ENCODE results near the gene IGHMBP2.

IGHMBP2 gene

GRCh38 chr11:68956142-68956541, 52.5 kb downstream of the IGHMBP2 start:
- no peaks in the 10 kb centered on the region for H4K20me1 ChIP-seq (ENCODE audit: insufficient read depth, low read length)
- H3K79me2 ChIP-seq (ENCODE audit: insufficient read depth, low read length), result no peaks in the 10 kb centered on the region
- H3F3A ChIP-seq (ENCODE audit: insufficient read depth, low read length), result no peaks in the 10 kb centered on the region
- no peak overlapping the region for H2AFZ ChIP-seq (ENCODE audit: low read length)
- H3K4me1 ChIP-seq (ENCODE audit: insufficient read depth, low read length, severe bottlenecking), result peaks cover 7% of the 10 kb centered on the region
- H3K27ac ChIP-seq (ENCODE audit: low read depth, low read length, poor library complexity, severe bottlenecking), result no peak overlapping the region
- H3K4me2 ChIP-seq (ENCODE audit: low read length), result no peak overlapping the region
- H3K9ac ChIP-seq (ENCODE audit: low read length), result no peak overlapping the region
- no peak for TF ChIP-seq EZH2 (IDR thresholded peaks at IDR 0.05; ENCODE audit: borderline replicate concordance, low read length)
- TF ChIP-seq, protein P1, sequence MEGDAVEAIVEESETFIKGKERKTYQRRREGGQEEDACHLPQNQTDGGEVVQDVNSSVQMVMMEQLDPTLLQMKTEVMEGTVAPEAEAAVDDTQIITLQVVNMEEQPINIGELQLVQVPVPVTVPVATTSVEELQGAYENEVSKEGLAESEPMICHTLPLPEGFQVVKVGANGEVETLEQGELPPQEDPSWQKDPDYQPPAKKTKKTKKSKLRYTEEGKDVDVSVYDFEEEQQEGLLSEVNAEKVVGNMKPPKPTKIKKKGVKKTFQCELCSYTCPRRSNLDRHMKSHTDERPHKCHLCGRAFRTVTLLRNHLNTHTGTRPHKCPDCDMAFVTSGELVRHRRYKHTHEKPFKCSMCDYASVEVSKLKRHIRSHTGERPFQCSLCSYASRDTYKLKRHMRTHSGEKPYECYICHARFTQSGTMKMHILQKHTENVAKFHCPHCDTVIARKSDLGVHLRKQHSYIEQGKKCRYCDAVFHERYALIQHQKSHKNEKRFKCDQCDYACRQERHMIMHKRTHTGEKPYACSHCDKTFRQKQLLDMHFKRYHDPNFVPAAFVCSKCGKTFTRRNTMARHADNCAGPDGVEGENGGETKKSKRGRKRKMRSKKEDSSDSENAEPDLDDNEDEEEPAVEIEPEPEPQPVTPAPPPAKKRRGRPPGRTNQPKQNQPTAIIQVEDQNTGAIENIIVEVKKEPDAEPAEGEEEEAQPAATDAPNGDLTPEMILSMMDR (IDR thresholded peaks at IDR 0.05; ENCODE audit: low read length), result peak; percentile 53
- no peaks in the 10 kb centered on the region for H3K9me2 ChIP-seq (ENCODE audit: low read depth, low read length)
- H3K9me3 ChIP-seq (ENCODE audit: low read length), result no peaks in the 10 kb centered on the region
- no peak overlapping the region for H3K4me3 ChIP-seq (ENCODE audit: low read depth, low read length, poor library complexity, severe bottlenecking)
- H3K36me3 ChIP-seq (ENCODE audit: insufficient read depth, low read length), result no peaks in the 10 kb centered on the region
- H3K27me3 ChIP-seq (ENCODE audit: insufficient read depth, low read length), result peaks cover 2% of the 10 kb centered on the region; the same call in 1 of the 2 replicates

DNA sequence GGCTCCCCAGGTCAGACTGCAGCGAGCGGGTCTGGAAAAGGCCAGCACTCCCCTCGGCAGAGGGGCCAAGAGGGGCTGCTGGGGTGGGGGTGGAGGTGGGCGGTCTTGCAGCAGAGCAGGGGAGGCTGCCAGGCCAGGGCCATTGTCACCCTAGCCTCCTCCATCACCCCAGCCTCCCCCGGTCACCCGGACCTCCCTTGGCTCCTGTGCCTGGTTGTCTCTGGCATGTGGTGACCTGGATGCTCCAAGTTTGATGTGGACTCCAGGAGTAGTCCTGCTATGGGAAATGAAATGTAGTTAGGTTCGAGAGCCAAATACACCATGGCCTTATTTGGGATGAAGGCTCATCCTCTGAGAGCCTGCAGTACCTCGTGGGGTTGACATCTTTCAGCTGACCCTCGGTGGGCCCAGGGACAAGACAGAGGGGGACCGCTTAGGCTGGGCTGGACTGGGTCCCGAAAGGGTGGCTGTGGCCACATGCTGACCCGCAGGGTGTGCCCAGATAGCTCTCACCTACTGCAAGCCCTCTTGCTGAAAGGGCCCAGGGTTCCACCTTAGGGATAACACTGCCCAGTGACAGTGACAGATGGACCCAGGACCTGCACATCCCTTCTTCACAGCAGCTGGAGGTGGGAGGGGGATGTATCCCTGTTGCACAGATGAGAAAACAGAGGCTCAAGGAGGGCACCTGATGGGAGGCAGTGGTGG, 53.0 kb downstream of the IGHMBP2 start:
- no peaks in the 10 kb centered on the region for H3K36me3 ChIP-seq (ENCODE audit: insufficient read depth, low read length)
- no peaks in the 10 kb centered on the region for H4K20me1 ChIP-seq (ENCODE audit: insufficient read depth, low read length)
- TF ChIP-seq, protein P1 (IDR thresholded peaks at IDR 0.05; ENCODE audit: low read length), result no peak
- TF ChIP-seq EZH2 (IDR thresholded peaks at IDR 0.05; ENCODE audit: borderline replicate concordance, low read length), result no peak
- H3K27me3 ChIP-seq (ENCODE audit: insufficient read depth, low read length), result no peaks in the 10 kb centered on the region; the same call in 1 of the 2 replicates
- no peak overlapping the region for H2AFZ ChIP-seq (ENCODE audit: low read length)
- H3K4me2 ChIP-seq (ENCODE audit: low read length), result no peak overlapping the region
- H3K9me2 ChIP-seq (ENCODE audit: low read depth, low read length), result no peaks in the 10 kb centered on the region
- H3F3A ChIP-seq (ENCODE audit: insufficient read depth, low read length), result no peaks in the 10 kb centered on the region
- no peaks in the 10 kb centered on the region for H3K79me2 ChIP-seq (ENCODE audit: insufficient read depth, low read length)
- H3K27ac ChIP-seq (ENCODE audit: low read depth, low read length, poor library complexity, severe bottlenecking), result no peak overlapping the region
- H3K4me3 ChIP-seq (ENCODE audit: low read depth, low read length, poor library complexity, severe bottlenecking), result no peak overlapping the region
- H3K4me1 ChIP-seq (ENCODE audit: insufficient read depth, low read length, severe bottlenecking), result peaks cover 7% of the 10 kb centered on the region
- no peaks in the 10 kb centered on the region for H3K9me3 ChIP-seq (ENCODE audit: low read length)
- no peak overlapping the region for H3K9ac ChIP-seq (ENCODE audit: low read length)

- H3K27ac ChIP-seq (ENCODE audit: low read depth, low read length, poor library complexity, severe bottlenecking), result no peak overlapping the region
- no peaks in the 10 kb centered on the region for H3K9me2 ChIP-seq (ENCODE audit: low read depth, low read length)
- no peaks in the 10 kb centered on the region for H4K20me1 ChIP-seq (ENCODE audit: insufficient read depth, low read length)
- no peak overlapping the region for H3K9ac ChIP-seq (ENCODE audit: low read length)
- H3K36me3 ChIP-seq (ENCODE audit: insufficient read depth, low read length), result no peaks in the 10 kb centered on the region; the same call in 1 of the 2 replicates
- no peaks in the 10 kb centered on the region for H3K9me3 ChIP-seq (ENCODE audit: low read length)
- no peak overlapping the region for H3K4me3 ChIP-seq (ENCODE audit: low read depth, low read length, poor library complexity, severe bottlenecking)
- no peak overlapping the region for H3K4me2 ChIP-seq (ENCODE audit: low read length)
- no peaks in the 10 kb centered on the region for H3F3A ChIP-seq (ENCODE audit: insufficient read depth, low read length)
- H3K79me2 ChIP-seq (ENCODE audit: insufficient read depth, low read length), result no peaks in the 10 kb centered on the region
- peaks cover 7% of the 10 kb centered on the region for H3K4me1 ChIP-seq (ENCODE audit: insufficient read depth, low read length, severe bottlenecking)
- no peak overlapping the region for H2AFZ ChIP-seq (ENCODE audit: low read length)
- no peaks in the 10 kb centered on the region; the same call in 1 of the 2 replicates for H3K27me3 ChIP-seq (ENCODE audit: insufficient read depth, low read length)
- TF ChIP-seq EZH2 (IDR thresholded peaks at IDR 0.05; ENCODE audit: borderline replicate concordance, low read length), result no peak
- TF ChIP-seq, protein P1 (IDR thresholded peaks at IDR 0.05; ENCODE audit: low read length), result no peak
These were observed 54.5 kb downstream of the IGHMBP2 start for GRCh38 chr11:68958211-68958610.

All from OCI-LY1 (cell line).